Right lobe of liver (tissue), 6 donors: ENCODE data around the gene C6orf15. TPM values are rescaled to one million over a fixed set of nuclear protein-coding genes. Genes with fewer than 3 reads are reported as not detected.

Experiments used
- ATAC-seq, 4 donors: fragments of 200-7000 bp; cut with Tn5 transposase; one replicate each; pipeline ENCODE4 v1.9.1; 2020; ENCODE audit warnings: mild to moderate bottlenecking in 4 of 4, moderate library complexity in 4 of 4
- DNase-seq, 3 donors: peaks; one replicate each; pipeline ENCODE4 v3.0.0-alpha.2; 2020
- H3K27ac ChIP-seq, 3 donors: fragments of 200-600 bp; one replicate each; pipeline ENCODE4 v1.8.0; 2022
- H3K27me3 ChIP-seq, 2 donors: fragments of 200-600 bp; one replicate each; pipeline ENCODE4 v1.8.0; 2022
- H3K36me3 ChIP-seq, 4 donors: fragments of 200-600 bp; sonication (generic) in 1 of 4; one replicate each; pipeline versions ENCODE4 v1.5.1 to v1.8.0; 2017 to 2022; ENCODE audit warnings: control low read depth in 1 of 4
- H3K4me1 ChIP-seq, 4 donors: fragments of 200-600 bp; sonication (generic) in 1 of 4; one replicate each; pipeline versions ENCODE4 v1.5.1 to v1.8.0; 2017 to 2022; ENCODE audit warnings: control low read depth in 1 of 4
- H3K4me3 ChIP-seq, 3 donors: fragments of 200-600 bp; one replicate each; pipeline ENCODE4 v1.8.0; 2022
- H3K9me3 ChIP-seq, 4 donors: fragments of 200-600 bp; sonication (generic) in 1 of 4; one replicate each; pipeline versions ENCODE4 v1.5.1 to v1.8.0; 2017 to 2022; ENCODE audit warnings: control low read depth in 1 of 4
- CTCF ChIP-seq, 4 donors: fragments of 200-600 bp in 3 of 4; fragments of 450-650 bp in 1 of 4; IDR thresholded peaks; one replicate each; pipeline versions ENCODE4 v1.5.1 to v1.8.0; 2016 to 2022; ENCODE audit warnings: antibody characterized with exemption in 4 of 4, mild to moderate bottlenecking in 2 of 4
- POLR2A ChIP-seq: fragments of 450-650 bp; IDR thresholded peaks from one replicate; pipeline ENCODE4 v1.6.1; 2017; ENCODE audit warnings: antibody characterized with exemption, mild to moderate bottlenecking
- WGBS: methylation state at CpG from one replicate; pipeline ENCODE4 v1.1.6; 2018; ENCODE audit warnings: low coverage, low lambda C conversion rate; ENCODE audit not compliant: insufficient coverage; ENCODE audit errors: missing lambda C conversion rate; 5-methylcytosine and 5-hydroxymethylcytosine counted together
- intact Hi-C, 2 donors: fragments of 100-400 bp; cut with DNase I; formaldehyde crosslinking; loops; one replicate each; pipeline versions ENCODE4 v1.11.2 to v1.14.1; 2022
- total RNA-seq, 6 experiments: library from RNA; depleted of rRNA in 2 of 6; stranded (reverse); fragments of >200 nt in 2 of 6; fragmentation: NEBNext Ultra II Directional in 3 of 6; extraction: Animal tissue kit (Norgen Biotek cat#: 25700) in 3 of 6; gene quantifications; one replicate each; pipeline versions ENCODE4 v1.1.0 to v1.2.4, GENCODE V29; 2016 to 2023
- donor health status: DM: no; HTN: yes; CAD: no.
- donor health status: DM: no; HTN: no; CAD: no.
- donor health status: DM: no; HTN: no; CAD: no.
- donor health status: DM: no; HTN: yes; CAD: no.
- donor health status: DM: no; HTN: yes; CAD: no.

C6orf15 gene
- total RNA-seq, 6 experiments from 2014 or later, result not detected

DNA sequence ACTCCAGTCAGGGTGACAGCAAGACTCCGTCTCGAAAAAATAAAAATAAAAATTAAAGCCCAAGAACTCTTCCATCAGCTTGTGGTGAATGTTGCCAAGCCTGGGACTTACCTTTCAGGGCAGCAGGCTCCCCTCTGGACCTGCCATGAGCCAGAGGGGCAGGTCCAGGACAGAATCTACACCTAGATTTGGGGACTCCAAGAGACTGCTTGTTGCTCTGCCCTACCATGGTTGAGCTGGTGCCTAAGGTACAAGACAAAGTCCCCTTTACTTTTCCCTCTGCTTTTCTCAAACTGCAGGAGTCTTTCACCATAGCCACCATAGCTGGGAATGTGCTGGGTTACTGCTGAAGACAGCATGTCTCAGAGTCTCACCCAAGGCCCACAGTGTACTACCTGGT lies 9.2 kb downstream of the C6orf15 start:
- Histone ChIP-seq H3K4me3 (no peak overlapping the region), H3K27ac (no peak overlapping the region), H3K9me3 (no peaks in the 10 kb centered on the region), H3K36me3 (no peaks in the 10 kb centered on the region), H3K27me3 (no peaks in the 10 kb centered on the region), H3K4me1 (no peaks in the 10 kb centered on the region)
- TF ChIP-seq CTCF (IDR thresholded peaks at IDR 0.05) (no peak), POLR2A (no peak)
- WGBS, result no CpG with 5 or more reads among the region's 2 CpGs
- DNase-seq, result no peak
- intact Hi-C loops, result no loop called here
- no peak for ATAC-seq

DNA sequence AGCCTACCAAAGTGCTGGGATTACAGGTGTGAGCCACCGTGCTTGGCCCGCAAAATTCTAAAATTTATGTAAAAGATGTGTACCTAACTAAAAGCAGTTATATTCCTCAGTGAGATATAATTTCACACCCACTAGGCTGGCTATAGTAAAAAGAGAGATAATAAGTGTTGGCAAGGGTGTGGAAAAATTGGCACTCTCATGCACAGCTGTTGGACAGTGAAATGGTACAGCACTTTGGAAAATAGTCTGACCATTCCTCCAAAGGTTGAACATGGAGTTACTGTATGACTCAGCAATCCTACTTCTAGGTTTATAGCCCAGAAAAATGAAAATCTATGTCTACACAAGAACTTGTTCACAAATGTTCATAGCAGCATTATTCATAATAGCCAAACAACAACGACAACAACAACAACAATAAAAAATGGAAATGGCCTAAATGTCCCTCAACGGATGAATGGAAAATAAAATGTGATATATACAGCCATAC lies 13.9 kb downstream of the C6orf15 start:
- DNase-seq (no peak), ATAC-seq (no peak)
- intact Hi-C loops, result no loop called here
- TF ChIP-seq CTCF (IDR thresholded peaks at IDR 0.05) (no peak), POLR2A (no peak)
- H3K4me1 ChIP-seq, result no peaks in the 10 kb centered on the region
- no peaks in the 10 kb centered on the region for H3K27me3 ChIP-seq
- 93% methylated on average over 4 of the region's 4 CpGs for WGBS
- no peak overlapping the region for H3K27ac ChIP-seq
- no peaks in the 10 kb centered on the region for H3K36me3 ChIP-seq
- H3K9me3 ChIP-seq, result no peaks in the 10 kb centered on the region
- H3K4me3 ChIP-seq, result no peak overlapping the region

- no peaks in the 10 kb centered on the region for H3K27me3 ChIP-seq
- H3K4me1 ChIP-seq, result no peaks in the 10 kb centered on the region
- WGBS, result 70% methylated on average over 5 of the region's 5 CpGs
- intact Hi-C loops, result no loop called here
- TF ChIP-seq CTCF (IDR thresholded peaks at IDR 0.05) (no peak), POLR2A (no peak)
- DNase-seq (no peak), ATAC-seq (no peak)
- H3K27ac ChIP-seq, result no peak overlapping the region
- H3K36me3 ChIP-seq, result no peaks in the 10 kb centered on the region
- H3K9me3 ChIP-seq, result no peaks in the 10 kb centered on the region
- no peak overlapping the region for H3K4me3 ChIP-seq
Measured at GRCh38 chr6:31096656-31097055, 15.7 kb downstream of the C6orf15 start.

- H3K4me3 ChIP-seq, result no peak overlapping the region
- no peaks in the 10 kb centered on the region for H3K4me1 ChIP-seq
- no peaks in the 10 kb centered on the region for H3K9me3 ChIP-seq
- ATAC-seq, result no peak
- no peak overlapping the region for H3K27ac ChIP-seq
- H3K36me3 ChIP-seq, result no peaks in the 10 kb centered on the region
- H3K27me3 ChIP-seq, result no peaks in the 10 kb centered on the region
- no peak for DNase-seq
- WGBS, result 75% methylated on average over 3 of the region's 3 CpGs
- intact Hi-C loops, result no loop called here
- TF ChIP-seq CTCF (IDR thresholded peaks at IDR 0.05), result no peak
- no peak for TF ChIP-seq POLR2A
Measured at GRCh38 chr6:31096215-31096614, 16.2 kb downstream of the C6orf15 start.

DNA sequence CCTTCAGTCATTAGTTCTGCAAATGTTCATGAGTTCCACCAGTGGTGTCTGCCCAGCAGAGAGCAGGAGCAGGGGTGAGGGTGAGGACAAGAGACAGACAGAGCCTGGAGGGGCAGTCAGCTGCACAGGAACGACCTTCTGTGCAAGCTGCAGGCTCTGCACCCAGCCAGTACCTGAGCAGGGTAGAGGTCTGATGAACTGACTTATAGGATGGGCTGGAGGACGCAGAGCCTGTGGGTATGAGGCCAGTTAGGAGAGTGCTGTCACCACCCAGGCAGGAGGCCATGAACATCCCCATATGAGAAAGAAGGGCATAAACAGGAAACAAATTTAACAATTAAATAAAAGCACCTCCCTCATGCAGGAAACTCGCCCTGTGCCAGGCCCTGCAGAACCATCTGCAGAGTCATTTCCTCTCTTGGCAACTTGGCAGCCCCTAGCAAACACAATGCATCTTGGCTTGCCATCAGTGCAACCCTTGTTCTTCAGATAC lies 17.9 kb downstream of the C6orf15 start:
- Histone ChIP-seq H3K9me3 (no peaks in the 10 kb centered on the region), H3K27ac (no peak overlapping the region), H3K4me3 (no peak overlapping the region), H3K27me3 (no peaks in the 10 kb centered on the region), H3K36me3 (no peaks in the 10 kb centered on the region), H3K4me1 (no peaks in the 10 kb centered on the region)
- no peak for TF ChIP-seq POLR2A
- no peak for TF ChIP-seq CTCF (IDR thresholded peaks at IDR 0.05)
- peak in 2 of 4 donors; percentile 20 for ATAC-seq
- DNase-seq, result no peak
- intact Hi-C loops, result no loop called here
- WGBS, result 29% methylated on average over 1 of the region's 3 CpGs
